AG04450 (cell line): ENCODE data around the gene SUN1. TPM values are rescaled to one million over a fixed set of nuclear protein-coding genes. Genes with fewer than 3 reads are reported as not detected.

Experiments used
- CTCF ChIA-PET: fragments of 300-600, 350-600 bp; formaldehyde crosslinking; extraction: SDS; loops from one replicate; lab custom pipeline; 2022; ENCODE audit warnings: antibody characterized with exemption, inconsistent platforms; lab: Charles Lee
- POLR2A ChIA-PET: fragments of 350-600 bp; formaldehyde crosslinking; extraction: SDS; loops from one replicate; lab custom pipeline; 2021; ENCODE audit warnings: antibody characterized with exemption, inconsistent platforms; lab: Yijun Ruan, JAX
- DNase-seq: peaks from one replicate; pipeline ENCODE4 v3.0.0-alpha.2; 2011; ENCODE audit warnings: low read depth, low spot score
- H3K27ac ChIP-seq: one replicate; pipeline ENCODE4 v1.5.1; 2012; ENCODE audit warnings: low read depth, low read length, control low read depth
- H3K27me3 ChIP-seq: one replicate; pipeline ENCODE4 v1.6.0; 2012; ENCODE audit warnings: low read length; ENCODE audit not compliant: control insufficient read depth, insufficient read depth
- H3K4me3 ChIP-seq: 2 replicates; pipeline ENCODE4 v1.5.1; 2011; ENCODE audit warnings: mild to moderate bottlenecking, low read depth, low read length, control low read depth
- H3K9me3 ChIP-seq: 2 replicates; pipeline ENCODE4 v1.5.1; 2012; ENCODE audit warnings: low read length; ENCODE audit not compliant: control insufficient read depth, insufficient read depth
- polyA plus RNA-seq: library from polyadenylated mRNA; depleted of rRNA; stranded (reverse); fragments of >200 nt; gene quantifications from 2 replicates; pipeline ENCODE4 v1.2.3, GENCODE V29; 2011
- TF ChIP-seq, protein P1 (sequence below): IDR thresholded peaks from 2 replicates; pipeline ENCODE4 v1.5.1; 2011; ENCODE audit warnings: low read depth, low read length, control low read depth, inconsistent platforms

Gene SUN1
- polyA plus RNA-seq, 1 experiment = 140 TPM

- H3K9me3 ChIP-seq = peaks cover 9% of the 10 kb centered on the region; the same call in 1 of the 2 replicates
- TF ChIP-seq, protein P1, sequence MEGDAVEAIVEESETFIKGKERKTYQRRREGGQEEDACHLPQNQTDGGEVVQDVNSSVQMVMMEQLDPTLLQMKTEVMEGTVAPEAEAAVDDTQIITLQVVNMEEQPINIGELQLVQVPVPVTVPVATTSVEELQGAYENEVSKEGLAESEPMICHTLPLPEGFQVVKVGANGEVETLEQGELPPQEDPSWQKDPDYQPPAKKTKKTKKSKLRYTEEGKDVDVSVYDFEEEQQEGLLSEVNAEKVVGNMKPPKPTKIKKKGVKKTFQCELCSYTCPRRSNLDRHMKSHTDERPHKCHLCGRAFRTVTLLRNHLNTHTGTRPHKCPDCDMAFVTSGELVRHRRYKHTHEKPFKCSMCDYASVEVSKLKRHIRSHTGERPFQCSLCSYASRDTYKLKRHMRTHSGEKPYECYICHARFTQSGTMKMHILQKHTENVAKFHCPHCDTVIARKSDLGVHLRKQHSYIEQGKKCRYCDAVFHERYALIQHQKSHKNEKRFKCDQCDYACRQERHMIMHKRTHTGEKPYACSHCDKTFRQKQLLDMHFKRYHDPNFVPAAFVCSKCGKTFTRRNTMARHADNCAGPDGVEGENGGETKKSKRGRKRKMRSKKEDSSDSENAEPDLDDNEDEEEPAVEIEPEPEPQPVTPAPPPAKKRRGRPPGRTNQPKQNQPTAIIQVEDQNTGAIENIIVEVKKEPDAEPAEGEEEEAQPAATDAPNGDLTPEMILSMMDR = no peak
- CTCF ChIA-PET = no interaction called here
- POLR2A ChIA-PET = no interaction called here
- H3K4me3 ChIP-seq = no peak overlapping the region
- no peak for DNase-seq
- H3K27me3 ChIP-seq = no peaks in the 10 kb centered on the region
- no peak overlapping the region for H3K27ac ChIP-seq
These were observed 56.1 kb downstream of the SUN1 start for GRCh38 chr7:888081-889024.

DNA sequence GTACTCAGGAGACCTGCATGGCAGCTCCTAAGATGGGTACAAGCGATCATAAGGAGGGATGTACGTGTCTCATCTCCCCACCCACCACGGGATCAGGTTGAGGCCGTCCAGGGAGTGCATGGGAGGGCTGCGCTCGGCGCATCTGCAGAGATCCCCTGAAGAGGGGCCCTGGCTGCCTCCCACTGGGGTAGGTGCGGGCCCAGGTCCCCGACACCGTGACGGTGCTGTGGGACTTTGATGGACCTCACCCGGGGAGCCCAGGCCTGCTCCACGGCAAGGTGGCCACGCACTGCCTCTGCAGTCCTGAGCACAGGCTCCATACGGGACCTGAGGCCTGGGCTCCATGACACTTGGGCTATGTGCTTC lies 56.7 kb downstream of the SUN1 start:
- Histone ChIP-seq H3K9me3 (peaks cover 14% of the 10 kb centered on the region; the same call in 1 of the 2 replicates), H3K27ac (no peak overlapping the region), H3K4me3 (no peak overlapping the region), H3K27me3 (no peaks in the 10 kb centered on the region)
- ChIA-PET CTCF (no interaction called here), POLR2A (no interaction called here)
- TF ChIP-seq, protein P1 = no peak
- DNase-seq = no peak

DNA sequence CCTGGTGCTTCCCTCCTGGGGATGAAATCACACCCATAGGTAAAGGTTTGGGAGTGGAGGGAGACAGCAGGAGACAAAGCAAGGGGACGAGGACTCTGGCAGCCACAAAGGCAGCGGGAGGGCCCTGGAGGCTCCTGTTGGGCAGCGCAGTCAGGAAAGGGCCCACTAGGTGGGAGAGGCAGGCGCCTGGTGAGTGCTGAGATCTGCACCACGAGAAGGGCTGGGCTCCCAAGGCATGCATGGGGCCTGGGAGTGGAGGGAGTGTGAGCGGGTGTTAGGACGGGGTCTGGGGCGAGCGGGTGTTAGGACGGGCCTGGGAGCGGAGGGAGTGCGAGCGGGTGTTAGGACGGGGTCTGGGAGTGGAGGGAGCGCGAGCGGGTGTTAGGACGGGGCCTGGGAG lies 57.1 kb downstream of the SUN1 start:
- ChIA-PET CTCF (no interaction called here), POLR2A (no interaction called here)
- Histone ChIP-seq H3K27me3 (no peaks in the 10 kb centered on the region), H3K9me3 (peaks cover 17% of the 10 kb centered on the region; the same call in 1 of the 2 replicates), H3K4me3 (no peak overlapping the region), H3K27ac (no peak overlapping the region)
- TF ChIP-seq, protein P1 = no peak
- DNase-seq = no peak

DNA sequence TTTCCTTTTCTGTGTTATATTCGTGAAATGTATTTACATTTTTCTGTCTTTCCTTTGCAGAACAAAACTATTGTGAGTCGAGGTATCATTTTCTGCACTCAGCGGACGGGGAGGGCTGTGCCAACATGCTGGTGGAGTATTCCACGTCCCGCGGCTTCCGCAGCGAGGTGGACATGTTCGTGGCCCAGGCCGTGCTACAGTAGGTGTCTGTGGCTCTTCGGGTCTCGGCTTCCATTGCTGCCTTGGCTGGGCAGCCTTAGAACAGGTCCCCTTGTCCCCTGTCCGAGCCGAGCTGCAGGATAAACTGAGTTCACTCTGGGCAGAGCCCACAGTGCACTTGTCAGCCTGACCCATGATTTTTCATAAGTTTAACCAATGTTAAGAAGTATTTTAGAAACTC lies 58.6 kb downstream of the SUN1 start:
- DNase-seq = no peak
- POLR2A ChIA-PET = no interaction called here
- H3K9me3 ChIP-seq = peaks cover 23% of the 10 kb centered on the region; the same call in 1 of the 2 replicates
- CTCF ChIA-PET = no interaction called here
- TF ChIP-seq, protein P1 = no peak
- H3K27me3 ChIP-seq = no peaks in the 10 kb centered on the region
- no peak overlapping the region for H3K4me3 ChIP-seq
- H3K27ac ChIP-seq = no peak overlapping the region

DNA sequence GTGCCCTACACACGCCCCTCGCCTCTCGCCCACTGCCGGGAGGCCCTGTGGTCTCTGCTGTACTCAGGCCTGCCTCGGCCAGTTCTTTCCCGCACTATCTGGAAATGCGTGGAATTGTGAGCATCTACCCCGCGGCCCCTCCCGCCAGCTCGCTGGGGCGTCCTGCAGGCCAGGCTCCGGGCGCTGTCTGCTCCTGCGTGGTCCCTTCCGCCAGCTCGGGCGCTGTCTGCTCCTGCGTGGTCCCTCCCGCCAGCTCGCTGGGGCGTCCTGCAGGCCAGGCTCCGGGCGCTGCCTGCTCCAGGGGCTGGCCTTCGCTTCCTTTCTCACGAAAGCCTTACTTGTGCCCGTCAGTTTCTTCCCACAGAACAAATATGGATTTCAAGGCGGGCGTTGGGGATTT lies 59.0 kb downstream of the SUN1 start:
- no peaks in the 10 kb centered on the region for H3K27me3 ChIP-seq
- no peak for DNase-seq
- ChIA-PET POLR2A (no interaction called here), CTCF (no interaction called here)
- peaks cover 24% of the 10 kb centered on the region; the same call in 1 of the 2 replicates for H3K9me3 ChIP-seq
- H3K27ac ChIP-seq = no peak overlapping the region
- no peak overlapping the region for H3K4me3 ChIP-seq
- TF ChIP-seq, protein P1 = no peak
